ENCODE data around the gene POLN. TPM values are rescaled to one million over a fixed set of nuclear protein-coding genes. Genes with fewer than 3 reads are reported as not detected.

The POLN gene
- total RNA-seq, 1 experiment from 2014 or later: 0.24 TPM

GRCh38 chr4:2083116-2083825 lies 158.7 kb downstream of the POLN start:
- DNase-seq (ENCODE audit: low read depth): no peak

GRCh38 chr4:2082627-2083026 lies 159.3 kb downstream of the POLN start:
- DNase-seq (ENCODE audit: low read depth): no peak

GRCh38 chr4:2082118-2082517 lies 159.8 kb downstream of the POLN start:
- DNase-seq (ENCODE audit: low read depth): no peak

GRCh38 chr4:2081540-2081939 lies 160.4 kb downstream of the POLN start:
- no peak for DNase-seq (ENCODE audit: low read depth)

- no peak for DNase-seq (ENCODE audit: low read depth)
These were observed 161.3 kb downstream of the POLN start for GRCh38 chr4:2080429-2081300.

GRCh38 chr4:2079926-2080325 lies 162.0 kb downstream of the POLN start:
- DNase-seq (ENCODE audit: low read depth): no peak

- no peak for DNase-seq (ENCODE audit: low read depth)
These were observed 162.9 kb downstream of the POLN start for GRCh38 chr4:2079006-2079405.

GRCh38 chr4:2078584-2078983 lies 163.3 kb downstream of the POLN start:
- DNase-seq (ENCODE audit: low read depth): no peak

- no peak for DNase-seq (ENCODE audit: low read depth)
These were observed 164.1 kb downstream of the POLN start for GRCh38 chr4:2077537-2078460.

GRCh38 chr4:2076908-2077536 lies 164.9 kb downstream of the POLN start:
- DNase-seq (ENCODE audit: low read depth): no peak

GRCh38 chr4:2075987-2076907 lies 165.7 kb downstream of the POLN start:
- DNase-seq (ENCODE audit: low read depth): no peak

GRCh38 chr4:2075171-2075986 lies 166.5 kb downstream of the POLN start:
- DNase-seq (ENCODE audit: low read depth): no peak

GRCh38 chr4:2074588-2074987 lies 167.3 kb downstream of the POLN start:
- no peak for DNase-seq (ENCODE audit: low read depth)

GRCh38 chr4:2073808-2074481 lies 168.0 kb downstream of the POLN start:
- no peak for DNase-seq (ENCODE audit: low read depth)

GRCh38 chr4:2072971-2073807 lies 168.7 kb downstream of the POLN start:
- no peak for DNase-seq (ENCODE audit: low read depth)

- DNase-seq (ENCODE audit: low read depth): no peak
These were observed 169.7 kb downstream of the POLN start for GRCh38 chr4:2071912-2072867.
